Lung (tissue), 12 donors: ENCODE data around the gene FAM76A. TPM values are rescaled to one million over a fixed set of nuclear protein-coding genes. Genes with fewer than 3 reads are reported as not detected.

ENCODE experiments used
- ATAC-seq: fragments of 200-7000 bp; cut with Tn5 transposase; one replicate; pipeline ENCODE4 v1.9.1; 2020; ENCODE audit warnings: moderate number of reproducible peaks; ENCODE audit not compliant: insufficient read depth, low FRiP score
- DNase-seq, 3 donors: peaks; one replicate each; pipeline ENCODE4 v3.0.0-alpha.2; 2013 to 2017
- H3K27ac ChIP-seq, 2 donors: one replicate each; pipeline ENCODE4 v1.5.1; 2013; ENCODE audit warnings: mild to moderate bottlenecking in 2 of 2, moderate library complexity in 2 of 2, control low read depth in 1 of 2, inconsistent platforms in 1 of 2, low read depth in 1 of 2, low read length in 1 of 2
- H3K27me3 ChIP-seq, 3 donors: one replicate each; pipeline ENCODE4 v1.5.1; 2013; ENCODE audit warnings: low read length in 2 of 3; ENCODE audit not compliant: control insufficient read depth in 3 of 3, insufficient read depth in 3 of 3
- H3K36me3 ChIP-seq, 4 donors: one replicate each; pipeline ENCODE4 v1.5.1; 2013; ENCODE audit warnings: low read length in 4 of 4, mild to moderate bottlenecking in 1 of 4, moderate library complexity in 1 of 4; ENCODE audit not compliant: control insufficient read depth in 4 of 4, insufficient read depth in 4 of 4
- H3K4me1 ChIP-seq, 5 donors: one replicate each; pipeline ENCODE4 v1.5.1; 2013; ENCODE audit warnings: low read length in 5 of 5, mild to moderate bottlenecking in 2 of 5, moderate library complexity in 1 of 5; ENCODE audit not compliant: control insufficient read depth in 5 of 5, insufficient read depth in 5 of 5
- H3K4me3 ChIP-seq: one replicate; pipeline ENCODE4 v1.5.1; 2013; ENCODE audit warnings: mild to moderate bottlenecking, control low read depth, moderate library complexity
- H3K9ac ChIP-seq, 2 donors: one replicate each; pipeline ENCODE4 v1.5.1; 2013; ENCODE audit warnings: low read length in 2 of 2, control low read depth in 1 of 2; ENCODE audit not compliant: insufficient read depth in 1 of 2
- H3K9me3 ChIP-seq, 4 donors: one replicate each; pipeline ENCODE4 v1.5.1; 2013; ENCODE audit warnings: low read length in 3 of 4, mild to moderate bottlenecking in 1 of 4, moderate library complexity in 1 of 4; ENCODE audit not compliant: control insufficient read depth in 4 of 4, insufficient read depth in 3 of 4
- WGBS, 2 donors: extraction: QIAGEN DNeasy Blood & Tissue Kit; methylation state at CpG; one replicate each; pipeline ENCODE4 v1.1.7; 2013; 5-methylcytosine and 5-hydroxymethylcytosine counted together
- polyA plus RNA-seq, 2 donors: library from polyadenylated mRNA; stranded (reverse); fragments of 200-250 nt; gene quantifications; one replicate each; pipeline ENCODE4 v1.2.1, GENCODE V29; 2013
- total RNA-seq, 2 donors: library from RNA; depleted of rRNA in 1 of 2; stranded (reverse); fragments of >200 nt in 1 of 2; gene quantifications; one replicate each; pipeline ENCODE4 v1.2.1, GENCODE V29; 2014 to 2021
- TF ChIP-seq, protein P1 (sequence below): IDR thresholded peaks from 2 replicates; pipeline ENCODE4 v1.5.1; 2012; ENCODE audit warnings: mild to moderate bottlenecking; ENCODE audit errors: control extremely low read depth, extremely low read depth
- donor health status: control.
- donor health status: control.
- donor health status: Bipolar disorder and iron deficiency.
- donor health status: healthy.
- donor health status: DM: yes; HTN: yes; CAD: no.

FAM76A gene
- total and polyA plus RNA-seq, 4 donors: 4.3 to 19.4 (median 13.2) TPM

DNA sequence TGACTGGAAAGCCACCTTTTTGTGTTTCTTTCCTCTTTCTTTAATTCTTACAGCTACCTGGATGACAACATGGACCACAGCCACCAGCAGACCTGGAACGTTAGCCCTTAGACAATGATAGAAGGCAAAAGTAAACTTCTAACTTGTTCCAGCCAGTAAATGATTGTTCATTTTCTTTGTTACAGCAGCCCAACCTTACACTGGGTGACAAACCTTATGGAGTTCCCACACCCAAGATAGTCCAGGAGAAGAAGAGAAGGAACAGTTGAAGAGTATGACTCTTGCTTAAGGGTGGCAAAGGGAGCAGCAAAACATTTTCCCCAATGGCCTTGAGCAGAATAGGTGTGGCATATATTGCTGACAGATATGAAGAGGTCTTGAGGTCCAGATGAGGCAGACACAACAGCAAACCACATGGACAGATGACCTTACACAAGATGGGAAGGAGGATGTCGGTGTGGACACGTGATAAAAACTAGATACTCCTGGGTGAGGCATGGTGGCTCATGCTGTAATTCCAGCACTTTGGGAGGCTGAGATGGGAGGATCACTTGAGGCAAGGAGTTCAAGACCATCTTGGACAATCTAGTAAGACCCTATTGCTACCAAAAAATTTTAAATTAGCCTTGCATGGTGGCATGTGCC is 11.8 kb upstream of the FAM76A start:
- H3K36me3 ChIP-seq: no peaks in the 10 kb centered on the region
- WGBS, 2 donors: 82 to 87% methylated on average over 3 of the region's 3 CpGs
- ATAC-seq: no peak
- no peaks in the 10 kb centered on the region for H3K4me1 ChIP-seq
- no peaks in the 10 kb centered on the region for H3K27me3 ChIP-seq
- H3K4me3 ChIP-seq: no peak overlapping the region
- H3K9ac ChIP-seq: no peak overlapping the region
- TF ChIP-seq, protein P1, sequence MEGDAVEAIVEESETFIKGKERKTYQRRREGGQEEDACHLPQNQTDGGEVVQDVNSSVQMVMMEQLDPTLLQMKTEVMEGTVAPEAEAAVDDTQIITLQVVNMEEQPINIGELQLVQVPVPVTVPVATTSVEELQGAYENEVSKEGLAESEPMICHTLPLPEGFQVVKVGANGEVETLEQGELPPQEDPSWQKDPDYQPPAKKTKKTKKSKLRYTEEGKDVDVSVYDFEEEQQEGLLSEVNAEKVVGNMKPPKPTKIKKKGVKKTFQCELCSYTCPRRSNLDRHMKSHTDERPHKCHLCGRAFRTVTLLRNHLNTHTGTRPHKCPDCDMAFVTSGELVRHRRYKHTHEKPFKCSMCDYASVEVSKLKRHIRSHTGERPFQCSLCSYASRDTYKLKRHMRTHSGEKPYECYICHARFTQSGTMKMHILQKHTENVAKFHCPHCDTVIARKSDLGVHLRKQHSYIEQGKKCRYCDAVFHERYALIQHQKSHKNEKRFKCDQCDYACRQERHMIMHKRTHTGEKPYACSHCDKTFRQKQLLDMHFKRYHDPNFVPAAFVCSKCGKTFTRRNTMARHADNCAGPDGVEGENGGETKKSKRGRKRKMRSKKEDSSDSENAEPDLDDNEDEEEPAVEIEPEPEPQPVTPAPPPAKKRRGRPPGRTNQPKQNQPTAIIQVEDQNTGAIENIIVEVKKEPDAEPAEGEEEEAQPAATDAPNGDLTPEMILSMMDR: no peak
- no peak for DNase-seq
- H3K27ac ChIP-seq: no peak overlapping the region
- no peaks in the 10 kb centered on the region for H3K9me3 ChIP-seq

DNA sequence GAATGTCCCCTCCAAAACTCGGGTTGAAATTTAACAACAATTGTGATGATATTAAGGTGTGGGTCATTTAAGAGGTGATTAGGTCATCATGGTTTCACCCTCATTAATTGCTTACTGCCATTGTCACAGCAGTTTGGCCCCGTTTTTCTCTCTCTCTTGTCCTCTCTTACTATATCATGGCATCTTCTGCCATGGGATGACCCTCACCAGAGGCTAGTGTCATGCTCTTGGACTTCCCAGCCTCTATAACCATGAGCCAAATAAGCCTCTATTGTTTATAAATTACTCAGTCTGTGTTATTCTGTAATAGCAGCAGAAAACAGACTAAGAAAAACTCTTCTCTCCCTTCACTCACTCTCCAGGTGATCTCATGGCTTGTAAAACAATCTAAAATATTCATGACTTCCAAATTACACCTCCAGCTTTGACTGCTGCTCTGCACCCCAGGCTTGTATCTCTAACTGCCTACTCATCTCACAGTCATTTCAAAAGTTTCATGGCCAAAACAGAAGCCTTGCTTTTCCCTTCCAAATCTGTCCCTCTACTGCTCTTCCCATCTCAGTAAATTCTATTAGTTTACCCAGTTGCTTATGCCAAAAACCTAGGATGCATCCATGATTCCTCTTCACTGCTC is 9.4 kb upstream of the FAM76A start:
- WGBS, 2 donors: 69 to 72% methylated on average over 2 of the region's 2 CpGs
- no peak overlapping the region for H3K9ac ChIP-seq
- TF ChIP-seq, protein P1: no peak
- H3K36me3 ChIP-seq: no peaks in the 10 kb centered on the region
- H3K27ac ChIP-seq: no peak overlapping the region
- H3K4me1 ChIP-seq: no peaks in the 10 kb centered on the region
- no peak overlapping the region for H3K4me3 ChIP-seq
- H3K9me3 ChIP-seq: no peaks in the 10 kb centered on the region
- H3K27me3 ChIP-seq: no peaks in the 10 kb centered on the region
- ATAC-seq: no peak
- no peak for DNase-seq

DNA sequence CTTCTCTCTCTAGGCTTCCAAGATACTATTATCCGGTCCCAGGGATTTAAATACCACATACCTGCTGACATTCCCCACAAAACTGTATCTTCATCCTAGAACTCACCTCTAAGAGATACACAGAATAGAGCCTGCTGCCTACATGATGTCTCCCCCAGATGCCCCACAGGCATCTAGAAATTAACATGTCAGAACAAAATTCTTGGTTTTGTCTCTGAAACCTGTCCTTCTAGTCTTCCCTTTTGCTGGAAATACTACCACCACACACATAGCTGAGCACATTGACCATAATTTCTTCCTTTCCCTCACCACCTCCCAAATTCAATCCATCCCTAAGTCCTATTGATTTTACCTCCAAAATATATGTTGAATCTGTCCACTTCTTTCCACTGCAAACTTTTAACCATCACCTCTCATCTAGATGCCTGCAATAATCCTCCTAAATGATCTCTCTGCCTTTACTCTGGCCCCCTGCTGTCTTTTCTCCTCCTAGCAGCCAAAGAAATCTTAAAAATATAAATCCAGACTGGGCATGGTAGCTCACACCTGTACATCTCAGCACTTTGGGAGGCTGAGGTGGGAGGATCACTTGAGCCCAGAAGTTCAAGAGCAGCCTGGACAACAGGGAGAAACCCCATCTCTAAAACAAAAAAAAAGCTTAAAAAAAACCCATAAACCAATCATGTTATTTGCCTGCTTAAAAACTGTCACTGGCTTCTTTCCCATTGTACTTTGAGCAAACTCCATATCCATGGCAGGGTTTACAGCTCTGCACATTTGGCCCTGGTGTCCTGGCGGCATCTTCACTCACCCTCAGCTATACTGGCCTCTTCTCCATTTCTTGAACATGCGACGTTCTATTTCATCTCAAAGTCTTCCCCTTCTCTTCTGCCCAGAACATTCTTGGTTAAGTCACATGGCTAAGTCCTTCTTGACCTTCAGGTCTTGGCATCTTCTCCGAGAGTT is 6.2 kb upstream of the FAM76A start:
- Histone ChIP-seq H3K9ac (no peak overlapping the region), H3K4me1 (no peaks in the 10 kb centered on the region), H3K9me3 (no peaks in the 10 kb centered on the region), H3K36me3 (no peaks in the 10 kb centered on the region), H3K4me3 (no peak overlapping the region), H3K27ac (no peak overlapping the region), H3K27me3 (no peaks in the 10 kb centered on the region)
- 66 to 72% methylated on average over 5 of the region's 5 CpGs for WGBS, 2 donors
- ATAC-seq (no peak), DNase-seq (peak in 2 of 3 donors; percentile 9)
- TF ChIP-seq, protein P1: no peak
